SKM-1 (cell line): Measurements from ENCODE around the gene CLEC18C.
"Not testable (repeated sequence)": the region's sequence is repeated elsewhere in the genome, so short reads cannot be mapped to it uniquely, and the experiment has no call there.

ENCODE experiments used
- DNase-seq: peaks from one replicate; lab custom pipeline; 2025; ENCODE audit not compliant: unreplicated experiment; lab: John Stamatoyannopoulos, UW

CLEC18C gene

GRCh38 chr16:70173212-70173837 lies at the start of gene CLEC18C:
Gene CLEC18C, plus strand, starts transcription at chr16:70173787. Its CDS starts 492 bp downstream, at chr16:70174279.
- DNase-seq, result not testable (repeated sequence)

GRCh38 chr16:70123822-70124221 lies 49.8 kb upstream of the CLEC18C start:
- not testable (repeated sequence) for DNase-seq

GRCh38 chr16:70126226-70126625 lies 47.4 kb upstream of the CLEC18C start:
- DNase-seq, result not testable (repeated sequence)

- not testable (repeated sequence) for DNase-seq
These were observed 45.9 kb upstream of the CLEC18C start for GRCh38 chr16:70127706-70128105.

- DNase-seq, result not testable (repeated sequence)
These were observed 44.7 kb upstream of the CLEC18C start for GRCh38 chr16:70128844-70129243.

GRCh38 chr16:70135796-70136195 lies 37.8 kb upstream of the CLEC18C start:
- not testable (repeated sequence) for DNase-seq

GRCh38 chr16:70136595-70136994 lies 37.0 kb upstream of the CLEC18C start:
- DNase-seq, result not testable (repeated sequence)

GRCh38 chr16:70142739-70143138 lies 30.8 kb upstream of the CLEC18C start:
- DNase-seq, result not testable (repeated sequence)

GRCh38 chr16:70143231-70143895 lies 30.2 kb upstream of the CLEC18C start:
- not testable (repeated sequence) for DNase-seq

- not testable (repeated sequence) for DNase-seq
These were observed 25.7 kb upstream of the CLEC18C start for GRCh38 chr16:70147853-70148252.

- not testable (repeated sequence) for DNase-seq
These were observed 25.1 kb upstream of the CLEC18C start for GRCh38 chr16:70148453-70148852.

GRCh38 chr16:70149296-70149695 lies 24.3 kb upstream of the CLEC18C start:
- not testable (repeated sequence) for DNase-seq

- DNase-seq, result no peak
These were observed 22.2 kb upstream of the CLEC18C start for GRCh38 chr16:70151391-70151790.

- no peak for DNase-seq
These were observed 21.6 kb upstream of the CLEC18C start for GRCh38 chr16:70151941-70152509.

- no peak for DNase-seq
These were observed 20.8 kb upstream of the CLEC18C start for GRCh38 chr16:70152578-70153302.

- not testable (repeated sequence) for DNase-seq
These were observed 18.9 kb upstream of the CLEC18C start for GRCh38 chr16:70154736-70155135.

GRCh38 chr16:70156207-70156978 lies 17.2 kb upstream of the CLEC18C start:
- DNase-seq, result no peak

- no peak for DNase-seq
These were observed 16.5 kb upstream of the CLEC18C start for GRCh38 chr16:70157105-70157476.

GRCh38 chr16:70157477-70158260 lies 15.9 kb upstream of the CLEC18C start:
- no peak for DNase-seq
